Measurements from ENCODE around the gene CD7.

CD7 gene

DNA sequence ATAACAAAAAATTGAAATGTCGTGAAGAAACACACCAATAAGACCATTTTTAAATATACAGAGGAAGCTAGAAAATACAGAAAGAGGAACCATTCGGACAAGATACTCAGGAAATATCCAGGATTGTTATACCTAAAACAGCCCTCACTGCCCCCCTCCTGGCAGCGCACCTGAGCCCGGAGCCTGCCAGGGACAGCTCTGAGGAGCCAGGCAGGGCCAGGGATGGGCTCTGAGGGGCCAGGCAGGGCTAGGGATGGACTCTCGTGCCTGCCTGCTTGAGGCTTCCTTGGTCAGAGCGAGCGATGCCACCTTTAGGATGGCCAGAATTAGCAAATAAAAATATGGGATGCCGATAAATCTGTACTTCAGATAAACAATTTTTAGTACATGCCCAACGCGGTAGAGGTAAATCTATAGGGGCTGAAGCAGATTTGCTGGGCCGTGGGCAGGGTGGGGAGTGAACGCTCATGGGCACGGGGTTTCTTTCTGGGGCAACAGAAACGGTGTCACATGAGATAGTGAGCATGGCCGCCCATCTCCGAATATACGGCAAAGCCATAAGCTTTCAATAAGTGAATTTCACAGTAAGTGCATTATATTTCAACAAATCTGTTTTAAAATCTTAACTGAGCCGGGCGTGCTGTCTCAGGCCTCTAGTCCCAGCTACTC is 25.7 kb downstream of the CD7 start:
- Mint-ChIP-seq H3K27me3 (no peaks in the 10 kb centered on the region), H3K4me1 (ENCODE audit: low read depth) (peaks cover 32% of the 10 kb centered on the region), H3K27ac (peak overlapping the region; percentile 67)

DNA sequence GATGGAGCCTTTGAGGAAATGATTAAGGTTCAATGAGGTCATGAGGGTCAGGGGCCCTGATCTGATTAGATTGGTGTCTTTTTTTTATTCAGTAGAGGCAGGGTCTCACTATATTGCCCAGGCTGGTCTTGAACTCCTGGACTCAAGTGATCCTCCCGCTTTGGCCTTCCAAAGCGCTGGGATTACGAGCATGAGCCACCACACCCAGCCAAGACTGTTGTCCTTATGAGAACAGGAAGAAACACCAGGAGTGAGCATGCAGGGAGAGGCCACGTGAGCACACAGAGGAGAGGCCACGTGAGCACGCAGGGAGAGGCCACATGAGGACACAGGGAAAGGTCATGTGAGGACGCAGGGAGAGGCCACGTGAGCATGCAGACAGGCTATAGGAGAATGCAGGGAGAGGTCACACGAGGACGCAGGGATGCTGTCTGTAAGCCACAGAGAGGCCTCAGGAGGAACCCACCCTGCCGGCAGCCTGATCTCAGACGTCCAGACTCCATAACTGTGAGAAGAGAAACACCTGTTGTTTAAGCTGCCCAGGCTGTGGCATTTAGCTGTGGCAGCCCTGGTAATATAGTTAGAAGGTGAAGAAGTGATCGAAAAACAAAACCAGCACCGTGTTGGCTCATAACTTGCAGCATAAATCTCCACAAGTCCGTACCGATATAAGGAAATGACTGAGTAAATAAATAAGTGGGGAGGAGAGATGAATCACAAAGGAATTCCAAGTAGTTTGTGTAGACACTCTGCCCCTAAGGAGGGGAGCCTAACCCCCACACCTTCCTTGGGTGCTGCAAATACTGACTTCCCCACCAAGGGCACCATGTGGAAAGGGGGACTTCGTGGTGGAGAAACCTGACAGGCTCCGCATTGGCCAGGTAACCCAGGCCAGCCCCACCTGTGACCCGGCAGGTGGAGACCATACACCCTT is 29.3 kb downstream of the CD7 start:
- H3K36me3 Mint-ChIP-seq: no peaks in the 10 kb centered on the region
- H3K27ac Mint-ChIP-seq: peak overlapping the region; percentile 12
- peaks cover 9% of the 10 kb centered on the region for H3K4me1 Mint-ChIP-seq (ENCODE audit: low read depth)
- H3K9me3 Mint-ChIP-seq (ENCODE audit: low read depth): no peaks in the 10 kb centered on the region
- no peaks in the 10 kb centered on the region for H3K27me3 Mint-ChIP-seq
- no peak overlapping the region for H3K4me3 Mint-ChIP-seq

More for the DNA sequence above, 25.7 kb downstream of the CD7 start:
- Mint-ChIP-seq H3K4me3 (peak overlapping the region; percentile 74), H3K9me3 (ENCODE audit: low read depth) (no peaks in the 10 kb centered on the region), H3K36me3 (no peaks in the 10 kb centered on the region)

DNA sequence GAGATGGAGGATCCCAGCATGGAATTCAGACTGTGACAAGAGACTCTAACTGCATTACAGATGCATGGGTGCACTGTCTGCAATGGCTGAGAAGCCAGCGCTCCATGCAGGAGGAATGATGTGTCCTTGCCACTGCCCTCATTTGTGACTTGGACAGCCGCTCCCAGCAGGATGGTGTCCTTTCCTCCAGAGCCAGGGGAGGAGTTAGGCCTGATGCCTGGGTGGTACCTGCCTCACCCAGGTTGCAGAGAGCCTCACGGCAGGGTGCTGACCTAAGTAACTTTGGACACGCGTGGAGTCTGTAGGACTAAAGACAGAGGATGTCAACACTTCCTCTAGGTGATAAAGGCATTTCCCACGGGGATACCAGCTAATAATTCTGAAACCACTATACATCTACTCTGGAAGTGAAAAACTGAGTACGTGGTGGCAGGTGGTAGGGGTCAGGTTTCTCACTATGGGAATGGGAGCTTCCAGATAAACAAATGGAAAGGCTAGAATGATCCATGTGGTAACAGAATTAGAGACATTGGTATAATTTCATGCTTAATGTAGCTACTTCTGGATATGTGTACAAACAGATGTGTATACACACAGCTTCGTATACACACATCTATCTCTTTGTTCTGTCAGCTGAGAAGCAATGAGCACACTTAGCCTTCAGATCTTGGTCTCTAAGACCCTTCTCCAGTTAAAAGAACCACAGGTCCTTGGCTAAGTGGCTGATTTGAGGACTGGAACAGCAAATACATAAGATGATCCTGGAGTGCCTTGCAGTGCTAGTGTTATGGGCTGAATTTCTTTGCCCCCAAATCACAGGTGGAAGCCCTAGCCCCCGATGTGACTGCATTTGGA is 30.2 kb downstream of the CD7 start:
- no peaks in the 10 kb centered on the region for H3K36me3 Mint-ChIP-seq

DNA sequence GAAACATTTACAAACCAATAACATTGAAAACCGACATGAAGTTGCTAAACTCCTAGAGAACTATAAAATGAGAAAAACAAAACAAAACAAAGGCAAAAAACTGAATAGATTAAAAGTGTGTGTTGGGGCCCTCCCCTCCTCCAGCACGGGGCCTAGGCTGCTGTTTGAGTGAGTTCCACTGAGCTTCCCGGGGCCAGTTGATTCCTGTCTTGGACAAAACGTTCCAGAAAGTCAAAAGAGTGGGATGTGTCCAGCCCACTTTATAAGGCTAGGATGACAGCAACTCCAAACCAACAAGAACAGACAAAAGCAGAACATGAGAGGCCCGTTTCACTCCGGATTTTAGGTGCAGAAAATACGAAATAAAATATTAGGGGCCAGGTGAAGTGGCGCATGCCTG is 32.3 kb downstream of the CD7 start:
- Mint-ChIP-seq H3K27me3 (no peaks in the 10 kb centered on the region), H3K4me3 (no peak overlapping the region), H3K27ac (no peak overlapping the region), H3K36me3 (no peaks in the 10 kb centered on the region), H3K9me3 (ENCODE audit: low read depth) (no peaks in the 10 kb centered on the region), H3K4me1 (ENCODE audit: low read depth) (peaks cover 13% of the 10 kb centered on the region)

More for the DNA sequence above, 30.2 kb downstream of the CD7 start:
- Mint-ChIP-seq H3K27ac (no peak overlapping the region), H3K4me1 (ENCODE audit: low read depth) (peaks cover 9% of the 10 kb centered on the region), H3K27me3 (no peaks in the 10 kb centered on the region), H3K9me3 (ENCODE audit: low read depth) (no peaks in the 10 kb centered on the region), H3K4me3 (no peak overlapping the region)

DNA sequence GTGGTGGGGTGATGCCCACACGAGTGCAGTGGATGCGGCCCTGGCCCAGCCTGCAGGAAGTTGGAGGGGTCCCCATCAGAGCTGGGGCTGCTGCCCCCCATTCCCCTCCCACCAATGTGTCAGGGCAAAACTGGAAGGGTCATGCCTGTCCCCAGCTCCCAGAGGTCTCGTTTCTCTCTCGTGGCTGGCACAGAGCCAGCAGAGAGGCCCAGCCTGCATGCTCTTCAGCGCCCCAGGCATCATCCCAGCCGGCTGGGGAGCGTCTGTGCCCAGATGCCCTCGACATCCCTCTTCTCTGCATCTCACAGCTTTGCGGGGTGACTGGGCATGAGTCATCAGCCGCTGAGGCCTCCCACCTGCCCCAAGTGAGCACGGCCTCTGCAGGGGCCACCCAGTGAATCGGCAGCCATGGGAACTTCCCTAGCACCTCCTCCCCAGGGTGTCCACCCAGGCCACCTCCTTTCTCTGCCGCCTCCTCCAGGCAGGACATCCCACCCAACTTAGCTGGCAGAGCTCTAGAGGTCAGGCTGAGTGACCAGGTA is 34.1 kb downstream of the CD7 start:
- Mint-ChIP-seq H3K9me3 (ENCODE audit: low read depth) (no peaks in the 10 kb centered on the region), H3K36me3 (no peaks in the 10 kb centered on the region), H3K27ac (peak overlapping the region; percentile 58), H3K4me3 (no peak overlapping the region), H3K27me3 (no peaks in the 10 kb centered on the region), H3K4me1 (ENCODE audit: low read depth) (peaks cover 13% of the 10 kb centered on the region)

DNA sequence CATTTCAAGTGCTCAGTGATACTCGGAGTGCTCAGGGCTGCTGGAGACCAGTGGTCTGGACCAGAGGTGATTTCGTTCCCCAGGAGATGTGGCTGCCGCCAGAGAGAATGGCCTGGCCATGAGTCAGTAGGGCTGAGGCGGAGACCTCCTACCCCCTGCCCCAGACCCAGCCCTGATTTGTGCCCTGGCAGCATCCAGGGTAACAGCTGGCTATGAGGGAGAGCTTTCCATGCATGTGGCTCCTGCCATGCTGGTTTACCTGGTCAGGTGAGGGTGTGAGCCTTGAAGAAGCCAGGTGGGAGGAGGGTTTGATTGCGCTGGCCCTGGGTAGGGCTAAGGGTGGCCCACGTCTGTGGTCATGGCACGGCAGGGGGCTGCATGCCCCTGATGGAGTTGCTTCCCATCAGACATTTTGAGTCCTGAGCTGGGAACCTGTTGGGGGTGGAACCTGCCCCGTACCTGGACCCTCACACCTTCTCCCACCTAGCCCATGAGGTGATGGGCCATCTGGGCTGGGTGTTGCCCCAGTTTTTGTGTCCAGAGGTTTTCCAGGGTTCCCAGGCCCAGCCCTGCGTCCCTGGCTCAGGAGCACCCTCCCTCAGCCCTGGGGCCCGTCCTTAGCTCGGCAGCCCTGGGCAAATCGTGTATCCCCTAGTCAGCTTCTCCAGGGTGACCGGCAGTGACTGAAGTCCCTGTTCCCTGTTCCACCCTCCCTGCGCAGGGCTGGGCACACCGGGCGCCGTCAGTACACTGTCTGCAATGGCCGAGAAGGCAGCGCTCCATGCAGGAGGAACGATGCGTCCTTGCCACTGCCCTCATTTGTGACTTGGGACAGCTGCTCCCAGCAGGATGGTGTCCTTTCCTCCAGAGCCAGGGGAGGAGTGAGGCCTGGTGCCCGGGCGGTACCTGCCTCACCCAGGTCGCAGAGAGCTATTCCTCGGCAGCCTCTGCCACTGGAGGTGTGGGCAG is 34.9 kb downstream of the CD7 start:
- Mint-ChIP-seq H3K4me3 (no peak overlapping the region), H3K36me3 (peaks cover 2% of the 10 kb centered on the region), H3K4me1 (ENCODE audit: low read depth) (peaks cover 13% of the 10 kb centered on the region), H3K27me3 (no peaks in the 10 kb centered on the region), H3K27ac (no peak overlapping the region), H3K9me3 (ENCODE audit: low read depth) (no peaks in the 10 kb centered on the region)

DNA sequence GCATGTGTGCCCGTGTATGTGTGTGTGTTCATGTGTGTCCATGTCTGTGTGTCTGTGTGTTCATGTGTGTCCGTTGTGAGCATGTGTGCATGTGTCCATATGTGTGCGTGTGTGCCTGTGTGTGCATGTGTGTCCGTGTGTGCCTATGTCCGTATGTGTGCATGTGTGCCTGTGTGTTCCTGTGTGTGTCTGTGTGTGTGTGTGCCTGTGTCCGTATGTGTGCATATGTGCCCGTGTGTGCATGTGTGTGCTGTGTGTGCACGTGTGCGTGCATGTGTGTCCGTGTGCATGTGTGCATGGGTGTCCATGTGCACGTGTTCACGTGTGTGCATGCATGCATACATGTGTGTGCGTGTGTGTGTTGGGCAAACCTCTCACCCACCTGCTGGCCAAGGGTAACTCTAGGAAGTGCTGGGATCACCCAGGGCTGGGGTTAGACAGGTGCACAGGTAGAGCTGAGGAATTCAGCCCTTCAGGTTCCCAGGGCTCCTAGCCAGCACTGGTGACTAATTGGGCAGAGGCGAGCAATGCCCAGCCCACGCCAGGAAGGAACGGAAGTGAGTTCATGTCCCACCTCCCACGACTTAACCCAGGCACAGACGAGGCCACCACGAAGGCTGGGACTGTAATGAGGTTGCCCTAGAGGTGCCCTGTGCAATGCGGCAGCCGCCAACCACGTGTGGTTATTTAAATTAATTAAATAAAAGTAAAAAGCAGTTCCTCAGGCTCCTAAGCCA is 35.7 kb downstream of the CD7 start:
- Mint-ChIP-seq H3K36me3 (peaks cover 2% of the 10 kb centered on the region), H3K27me3 (no peaks in the 10 kb centered on the region), H3K27ac (no peak overlapping the region), H3K4me3 (no peak overlapping the region), H3K4me1 (ENCODE audit: low read depth) (peaks cover 13% of the 10 kb centered on the region), H3K9me3 (ENCODE audit: low read depth) (no peaks in the 10 kb centered on the region)

DNA sequence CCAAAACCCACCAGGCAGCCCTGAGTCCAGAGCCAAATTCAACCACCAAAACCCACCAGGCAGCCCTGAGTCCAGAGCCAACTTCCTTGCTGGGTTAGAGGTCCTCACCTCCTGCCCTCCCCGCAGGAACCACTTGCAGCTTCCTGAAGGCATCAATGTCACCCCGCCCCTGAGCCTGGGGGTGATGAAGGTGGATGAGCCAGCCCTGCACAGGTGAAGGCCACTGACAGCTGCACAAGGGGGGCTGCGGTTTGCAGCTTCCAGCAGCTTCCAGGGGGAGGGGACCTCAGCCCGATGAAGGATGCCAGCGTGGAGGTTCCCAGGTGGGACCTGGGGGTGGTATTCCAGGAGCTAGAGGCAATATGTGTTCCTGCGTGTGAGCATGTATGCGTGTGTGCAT is 36.3 kb downstream of the CD7 start:
- Mint-ChIP-seq H3K9me3 (ENCODE audit: low read depth) (no peaks in the 10 kb centered on the region), H3K27ac (no peak overlapping the region), H3K36me3 (peaks cover 2% of the 10 kb centered on the region), H3K4me3 (no peak overlapping the region), H3K27me3 (no peaks in the 10 kb centered on the region), H3K4me1 (ENCODE audit: low read depth) (peaks cover 13% of the 10 kb centered on the region)

DNA sequence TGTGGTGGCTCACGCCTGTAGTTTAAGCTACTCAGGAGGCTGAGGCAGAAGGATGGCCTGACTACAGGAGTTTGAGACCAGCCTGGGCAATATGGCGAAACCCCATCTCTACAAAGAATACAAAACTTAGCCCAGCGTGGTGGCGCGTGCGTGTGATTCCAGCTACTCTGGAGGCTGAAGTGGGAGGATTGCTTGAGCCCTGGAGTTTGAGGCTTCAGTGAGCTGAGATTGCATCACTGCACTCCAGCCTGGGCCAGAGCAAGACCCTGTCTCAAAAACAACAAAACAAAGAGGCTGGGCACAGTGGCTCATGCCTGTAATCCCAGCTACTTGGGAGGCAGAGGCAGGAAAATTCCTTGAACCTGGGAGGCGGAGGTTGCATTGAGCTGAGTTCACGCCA is 36.9 kb downstream of the CD7 start:
- peaks cover 2% of the 10 kb centered on the region for H3K36me3 Mint-ChIP-seq
- no peaks in the 10 kb centered on the region for H3K27me3 Mint-ChIP-seq
- no peak overlapping the region for H3K4me3 Mint-ChIP-seq
- H3K4me1 Mint-ChIP-seq (ENCODE audit: low read depth): peaks cover 13% of the 10 kb centered on the region
- H3K9me3 Mint-ChIP-seq (ENCODE audit: low read depth): no peaks in the 10 kb centered on the region
- no peak overlapping the region for H3K27ac Mint-ChIP-seq

DNA sequence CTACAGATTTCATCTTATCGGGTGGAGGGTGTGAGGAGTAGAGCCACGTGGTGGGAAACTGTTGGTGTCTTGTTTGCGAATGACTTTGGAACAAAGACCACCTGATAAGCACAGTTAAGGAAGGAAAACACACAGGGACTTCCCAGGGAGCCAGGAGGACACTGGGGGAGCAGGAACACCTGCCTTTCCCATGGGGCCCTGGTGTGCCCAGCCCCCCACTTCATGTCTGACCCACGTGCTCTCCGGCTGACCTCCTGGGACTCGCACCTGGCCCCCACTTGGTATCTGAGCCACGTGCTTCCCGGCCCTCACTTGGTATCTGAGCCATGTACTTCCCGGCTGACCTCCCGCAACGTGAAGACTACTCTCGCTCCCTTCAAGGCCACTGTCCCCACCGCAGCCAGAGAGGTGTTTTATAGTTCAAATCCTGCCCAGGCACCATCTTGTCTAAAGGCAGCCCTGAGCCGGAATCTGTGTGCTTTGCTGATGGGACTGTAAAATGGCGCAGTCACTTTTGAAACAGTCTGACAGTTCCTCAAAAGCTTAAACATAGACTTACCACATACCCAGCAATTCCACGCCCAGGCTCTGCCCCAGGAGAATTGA is 38.5 kb downstream of the CD7 start:
- Mint-ChIP-seq H3K36me3 (peaks cover 2% of the 10 kb centered on the region), H3K27ac (no peak overlapping the region), H3K27me3 (no peaks in the 10 kb centered on the region), H3K4me1 (ENCODE audit: low read depth) (peaks cover 13% of the 10 kb centered on the region), H3K9me3 (ENCODE audit: low read depth) (no peaks in the 10 kb centered on the region), H3K4me3 (no peak overlapping the region)

DNA sequence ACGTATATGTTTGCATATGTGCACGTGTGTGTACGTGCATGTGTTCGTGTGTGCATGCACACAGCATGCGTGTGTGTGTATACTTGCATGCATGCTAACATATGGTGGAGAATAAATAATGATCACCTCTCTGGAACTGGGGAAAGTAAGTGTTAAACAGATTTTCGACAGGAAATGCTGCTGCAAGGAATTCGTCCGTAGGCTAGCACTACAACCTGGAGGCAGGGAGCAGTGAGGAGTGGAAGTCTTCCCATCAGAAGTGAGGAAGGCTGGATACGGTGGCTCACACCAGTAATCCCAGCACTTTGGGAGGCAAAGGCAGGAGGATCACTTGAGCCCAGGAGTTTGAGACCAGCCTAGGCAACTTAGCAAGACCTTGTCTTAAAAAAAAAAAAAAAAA is 39.1 kb downstream of the CD7 start:
- Mint-ChIP-seq H3K27me3 (no peaks in the 10 kb centered on the region), H3K36me3 (peaks cover 2% of the 10 kb centered on the region)

DNA sequence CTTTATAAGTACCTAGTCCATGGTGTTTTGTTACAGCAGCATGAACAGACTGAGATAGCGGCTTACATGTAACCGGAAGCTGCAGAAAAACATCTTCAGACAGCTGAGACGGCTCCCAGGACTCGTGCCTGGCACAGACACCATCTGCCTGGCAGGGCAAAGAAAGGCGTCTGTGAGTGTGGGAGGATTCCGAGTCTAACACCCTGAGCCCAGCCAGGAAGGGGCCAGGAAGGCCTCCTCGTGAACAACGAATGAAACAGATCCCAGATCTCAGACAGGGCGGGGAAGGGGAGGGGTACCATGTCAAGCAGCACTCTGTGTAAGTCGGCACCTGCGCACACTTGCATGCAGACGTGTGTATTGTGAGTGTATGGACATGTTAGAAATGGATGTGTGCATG is 39.6 kb downstream of the CD7 start:
- no peak overlapping the region for H3K4me3 Mint-ChIP-seq
- no peak overlapping the region for H3K27ac Mint-ChIP-seq
- peaks cover 10% of the 10 kb centered on the region for H3K4me1 Mint-ChIP-seq (ENCODE audit: low read depth)
- no peaks in the 10 kb centered on the region for H3K27me3 Mint-ChIP-seq
- no peaks in the 10 kb centered on the region for H3K9me3 Mint-ChIP-seq (ENCODE audit: low read depth)
- peaks cover 2% of the 10 kb centered on the region for H3K36me3 Mint-ChIP-seq

More for the DNA sequence above, 39.1 kb downstream of the CD7 start:
- Mint-ChIP-seq H3K4me1 (ENCODE audit: low read depth) (peaks cover 12% of the 10 kb centered on the region), H3K9me3 (ENCODE audit: low read depth) (no peaks in the 10 kb centered on the region), H3K4me3 (no peak overlapping the region), H3K27ac (no peak overlapping the region)

DNA sequence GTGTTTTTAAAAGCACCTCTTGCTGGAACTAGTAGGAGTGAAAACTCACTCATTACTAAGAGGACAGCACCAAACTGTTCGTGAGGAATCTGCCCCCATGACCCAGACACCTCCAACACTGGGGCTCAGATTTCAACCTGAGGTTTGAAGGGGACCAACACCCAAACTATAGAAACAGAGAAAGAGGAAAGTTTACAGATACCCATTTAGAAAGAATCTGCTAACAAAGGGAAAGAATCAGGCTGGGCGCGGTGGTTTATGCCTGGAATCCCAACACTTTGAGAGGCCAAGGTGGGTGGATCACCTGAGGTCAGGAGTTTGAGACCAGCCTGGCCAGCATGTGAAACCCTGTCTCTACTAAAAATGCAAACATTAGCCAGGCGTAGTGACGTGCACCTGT is 40.5 kb downstream of the CD7 start:
- Mint-ChIP-seq H3K36me3 (peaks cover 5% of the 10 kb centered on the region), H3K27me3 (no peaks in the 10 kb centered on the region), H3K4me3 (no peak overlapping the region), H3K4me1 (ENCODE audit: low read depth) (peaks cover 16% of the 10 kb centered on the region), H3K27ac (no peak overlapping the region), H3K9me3 (ENCODE audit: low read depth) (no peaks in the 10 kb centered on the region)
